Measurements from ENCODE around the gene ARHGAP18.

ARHGAP18 gene

GRCh38 chr6:129692467-129692866 lies 17.5 kb downstream of the ARHGAP18 start:
- H3K4me3 Mint-ChIP-seq, result no peak overlapping the region
- peak overlapping the region; percentile 64 for H3K27ac Mint-ChIP-seq
- peaks cover 68% of the 10 kb centered on the region for H3K4me1 Mint-ChIP-seq (ENCODE audit: low read depth)
- no peaks in the 10 kb centered on the region for H3K9me3 Mint-ChIP-seq
- no peaks in the 10 kb centered on the region for H3K27me3 Mint-ChIP-seq (ENCODE audit: low read depth)
- DNase-seq (ENCODE audit: low spot score), result no peak
- peaks cover 7% of the 10 kb centered on the region for H3K36me3 Mint-ChIP-seq (ENCODE audit: low read depth)

GRCh38 chr6:129691709-129692108 lies 18.3 kb downstream of the ARHGAP18 start:
- peaks cover 68% of the 10 kb centered on the region for H3K4me1 Mint-ChIP-seq (ENCODE audit: low read depth)
- no peaks in the 10 kb centered on the region for H3K27me3 Mint-ChIP-seq (ENCODE audit: low read depth)
- DNase-seq (ENCODE audit: low spot score), result no peak
- H3K27ac Mint-ChIP-seq, result no peak overlapping the region
- no peaks in the 10 kb centered on the region for H3K9me3 Mint-ChIP-seq
- no peak overlapping the region for H3K4me3 Mint-ChIP-seq
- peaks cover 7% of the 10 kb centered on the region for H3K36me3 Mint-ChIP-seq (ENCODE audit: low read depth)

GRCh38 chr6:129691043-129691640 lies 18.8 kb downstream of the ARHGAP18 start:
- no peaks in the 10 kb centered on the region for H3K27me3 Mint-ChIP-seq (ENCODE audit: low read depth)
- no peak overlapping the region for H3K4me3 Mint-ChIP-seq
- H3K9me3 Mint-ChIP-seq, result no peaks in the 10 kb centered on the region
- H3K36me3 Mint-ChIP-seq (ENCODE audit: low read depth), result peaks cover 7% of the 10 kb centered on the region
- peaks cover 65% of the 10 kb centered on the region for H3K4me1 Mint-ChIP-seq (ENCODE audit: low read depth)
- H3K27ac Mint-ChIP-seq, result no peak overlapping the region
- no peak for DNase-seq (ENCODE audit: low spot score)

GRCh38 chr6:129686941-129687627 lies 22.9 kb downstream of the ARHGAP18 start:
- no peaks in the 10 kb centered on the region for H3K27me3 Mint-ChIP-seq (ENCODE audit: low read depth)
- peak overlapping the region; percentile 69 for H3K27ac Mint-ChIP-seq
- peaks cover 65% of the 10 kb centered on the region for H3K4me1 Mint-ChIP-seq (ENCODE audit: low read depth)
- H3K4me3 Mint-ChIP-seq, result peak overlapping the region; percentile 60
- H3K9me3 Mint-ChIP-seq, result no peaks in the 10 kb centered on the region
- H3K36me3 Mint-ChIP-seq (ENCODE audit: low read depth), result peaks cover 4% of the 10 kb centered on the region
- peak; percentile 55 for DNase-seq (ENCODE audit: low spot score)

- DNase-seq (ENCODE audit: low spot score), result no peak
- H3K4me3 Mint-ChIP-seq, result peak overlapping the region; percentile 39
- H3K9me3 Mint-ChIP-seq, result no peaks in the 10 kb centered on the region
- H3K36me3 Mint-ChIP-seq (ENCODE audit: low read depth), result peaks cover 2% of the 10 kb centered on the region
- H3K27ac Mint-ChIP-seq, result peak overlapping the region; percentile 11
- H3K4me1 Mint-ChIP-seq (ENCODE audit: low read depth), result peaks cover 64% of the 10 kb centered on the region
- H3K27me3 Mint-ChIP-seq (ENCODE audit: low read depth), result no peaks in the 10 kb centered on the region
These were observed 24.3 kb downstream of the ARHGAP18 start for GRCh38 chr6:129685662-129686031.

- Mint-ChIP-seq H3K27me3 (ENCODE audit: low read depth) (no peaks in the 10 kb centered on the region), H3K36me3 (ENCODE audit: low read depth) (peaks cover 2% of the 10 kb centered on the region), H3K27ac (no peak overlapping the region), H3K9me3 (no peaks in the 10 kb centered on the region), H3K4me3 (peak overlapping the region; percentile 71), H3K4me1 (ENCODE audit: low read depth) (peaks cover 65% of the 10 kb centered on the region)
- DNase-seq (ENCODE audit: low spot score), result no peak
These were observed 24.9 kb downstream of the ARHGAP18 start for GRCh38 chr6:129684903-129685661.

GRCh38 chr6:129684323-129684884 lies 25.6 kb downstream of the ARHGAP18 start:
- Mint-ChIP-seq H3K9me3 (no peaks in the 10 kb centered on the region), H3K4me1 (ENCODE audit: low read depth) (peaks cover 68% of the 10 kb centered on the region)
- no peak for DNase-seq (ENCODE audit: low spot score)

GRCh38 chr6:129683601-129684322 lies 26.2 kb downstream of the ARHGAP18 start:
- Mint-ChIP-seq H3K27me3 (ENCODE audit: low read depth) (no peaks in the 10 kb centered on the region), H3K4me3 (peak overlapping the region; percentile 71), H3K27ac (peak overlapping the region; percentile 87), H3K4me1 (ENCODE audit: low read depth) (peaks cover 68% of the 10 kb centered on the region), H3K9me3 (no peaks in the 10 kb centered on the region), H3K36me3 (ENCODE audit: low read depth) (peaks cover 4% of the 10 kb centered on the region)
- DNase-seq (ENCODE audit: low spot score), result peak; percentile 76

More at GRCh38 chr6:129684323-129684884, 25.6 kb downstream of the ARHGAP18 start:
- H3K27ac Mint-ChIP-seq, result peak overlapping the region; percentile 87
- H3K36me3 Mint-ChIP-seq (ENCODE audit: low read depth), result peaks cover 4% of the 10 kb centered on the region
- H3K4me3 Mint-ChIP-seq, result peak overlapping the region; percentile 71
- H3K27me3 Mint-ChIP-seq (ENCODE audit: low read depth), result no peaks in the 10 kb centered on the region

- DNase-seq (ENCODE audit: low spot score), result no peak
- no peak overlapping the region for H3K27ac Mint-ChIP-seq
- H3K4me3 Mint-ChIP-seq, result no peak overlapping the region
- peaks cover 6% of the 10 kb centered on the region for H3K36me3 Mint-ChIP-seq (ENCODE audit: low read depth)
- no peaks in the 10 kb centered on the region for H3K9me3 Mint-ChIP-seq
- peaks cover 67% of the 10 kb centered on the region for H3K4me1 Mint-ChIP-seq (ENCODE audit: low read depth)
- no peaks in the 10 kb centered on the region for H3K27me3 Mint-ChIP-seq (ENCODE audit: low read depth)
These were observed 28.1 kb downstream of the ARHGAP18 start for GRCh38 chr6:129681913-129682205.

GRCh38 chr6:129680633-129681032 lies 29.3 kb downstream of the ARHGAP18 start:
- no peak overlapping the region for H3K4me3 Mint-ChIP-seq
- peaks cover 63% of the 10 kb centered on the region for H3K4me1 Mint-ChIP-seq (ENCODE audit: low read depth)
- no peaks in the 10 kb centered on the region for H3K27me3 Mint-ChIP-seq (ENCODE audit: low read depth)
- no peaks in the 10 kb centered on the region for H3K9me3 Mint-ChIP-seq
- DNase-seq (ENCODE audit: low spot score), result no peak
- H3K27ac Mint-ChIP-seq, result no peak overlapping the region
- peaks cover 7% of the 10 kb centered on the region for H3K36me3 Mint-ChIP-seq (ENCODE audit: low read depth)

GRCh38 chr6:129679758-129680157 lies 30.2 kb downstream of the ARHGAP18 start:
- H3K4me3 Mint-ChIP-seq, result no peak overlapping the region
- DNase-seq (ENCODE audit: low spot score), result no peak
- peaks cover 11% of the 10 kb centered on the region for H3K36me3 Mint-ChIP-seq (ENCODE audit: low read depth)
- H3K9me3 Mint-ChIP-seq, result no peaks in the 10 kb centered on the region
- no peak overlapping the region for H3K27ac Mint-ChIP-seq
- H3K27me3 Mint-ChIP-seq (ENCODE audit: low read depth), result no peaks in the 10 kb centered on the region
- H3K4me1 Mint-ChIP-seq (ENCODE audit: low read depth), result peaks cover 63% of the 10 kb centered on the region

GRCh38 chr6:129679275-129679674 lies 30.7 kb downstream of the ARHGAP18 start:
- Mint-ChIP-seq H3K36me3 (ENCODE audit: low read depth) (peaks cover 12% of the 10 kb centered on the region), H3K27me3 (ENCODE audit: low read depth) (no peaks in the 10 kb centered on the region), H3K27ac (no peak overlapping the region), H3K4me3 (no peak overlapping the region), H3K4me1 (ENCODE audit: low read depth) (peaks cover 61% of the 10 kb centered on the region), H3K9me3 (no peaks in the 10 kb centered on the region)
- DNase-seq (ENCODE audit: low spot score), result no peak

GRCh38 chr6:129678463-129678862 lies 31.5 kb downstream of the ARHGAP18 start:
- Mint-ChIP-seq H3K4me3 (no peak overlapping the region), H3K36me3 (ENCODE audit: low read depth) (peaks cover 12% of the 10 kb centered on the region), H3K27ac (no peak overlapping the region), H3K27me3 (ENCODE audit: low read depth) (no peaks in the 10 kb centered on the region), H3K9me3 (no peaks in the 10 kb centered on the region), H3K4me1 (ENCODE audit: low read depth) (peaks cover 57% of the 10 kb centered on the region)
- DNase-seq (ENCODE audit: low spot score), result no peak
